PC-9 (cell line): ENCODE measurements around the gene RETREG2.

Source experiments
- EZH2 ChIP-seq: fragments of 200-600 bp; sonication (generic); IDR thresholded peaks from 2 replicates; pipeline ENCODE4 v1.8.0; 2017; ENCODE audit warnings: antibody characterized with exemption, low read depth
- TF ChIP-seq, protein P1 (sequence below): fragments of 200-600 bp; sonication (generic); conservative IDR thresholded peaks from 2 replicates; pipeline ENCODE4 v1.6.1; 2017; ENCODE audit warnings: mixed run types, antibody characterized with exemption, mild to moderate bottlenecking, moderate library complexity

DNA sequence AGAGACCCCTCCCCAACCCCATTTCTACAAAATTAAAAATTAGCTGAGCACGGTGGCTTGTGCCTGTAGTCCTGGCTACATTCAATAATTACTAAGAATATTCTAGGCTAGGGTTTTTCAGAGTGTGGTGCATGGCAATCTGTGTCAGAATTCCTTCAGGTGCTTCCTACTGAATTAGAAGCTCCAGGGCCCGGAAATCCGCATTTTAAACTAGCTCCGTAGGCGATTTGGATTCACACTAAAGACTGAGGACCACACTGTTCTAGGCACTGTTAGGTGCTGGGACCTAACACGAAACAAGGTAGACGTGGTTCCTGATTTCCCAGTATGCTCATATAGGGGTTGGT, 27.9 kb downstream of the RETREG2 start:
- TF ChIP-seq, protein P1, sequence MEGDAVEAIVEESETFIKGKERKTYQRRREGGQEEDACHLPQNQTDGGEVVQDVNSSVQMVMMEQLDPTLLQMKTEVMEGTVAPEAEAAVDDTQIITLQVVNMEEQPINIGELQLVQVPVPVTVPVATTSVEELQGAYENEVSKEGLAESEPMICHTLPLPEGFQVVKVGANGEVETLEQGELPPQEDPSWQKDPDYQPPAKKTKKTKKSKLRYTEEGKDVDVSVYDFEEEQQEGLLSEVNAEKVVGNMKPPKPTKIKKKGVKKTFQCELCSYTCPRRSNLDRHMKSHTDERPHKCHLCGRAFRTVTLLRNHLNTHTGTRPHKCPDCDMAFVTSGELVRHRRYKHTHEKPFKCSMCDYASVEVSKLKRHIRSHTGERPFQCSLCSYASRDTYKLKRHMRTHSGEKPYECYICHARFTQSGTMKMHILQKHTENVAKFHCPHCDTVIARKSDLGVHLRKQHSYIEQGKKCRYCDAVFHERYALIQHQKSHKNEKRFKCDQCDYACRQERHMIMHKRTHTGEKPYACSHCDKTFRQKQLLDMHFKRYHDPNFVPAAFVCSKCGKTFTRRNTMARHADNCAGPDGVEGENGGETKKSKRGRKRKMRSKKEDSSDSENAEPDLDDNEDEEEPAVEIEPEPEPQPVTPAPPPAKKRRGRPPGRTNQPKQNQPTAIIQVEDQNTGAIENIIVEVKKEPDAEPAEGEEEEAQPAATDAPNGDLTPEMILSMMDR, result no peak
- no peak for TF ChIP-seq EZH2
